ENCODE measurements around the gene LIMS2. TPM values are rescaled to one million over a fixed set of nuclear protein-coding genes. Genes with fewer than 3 reads are reported as not detected.

LIMS2 gene, protein sequence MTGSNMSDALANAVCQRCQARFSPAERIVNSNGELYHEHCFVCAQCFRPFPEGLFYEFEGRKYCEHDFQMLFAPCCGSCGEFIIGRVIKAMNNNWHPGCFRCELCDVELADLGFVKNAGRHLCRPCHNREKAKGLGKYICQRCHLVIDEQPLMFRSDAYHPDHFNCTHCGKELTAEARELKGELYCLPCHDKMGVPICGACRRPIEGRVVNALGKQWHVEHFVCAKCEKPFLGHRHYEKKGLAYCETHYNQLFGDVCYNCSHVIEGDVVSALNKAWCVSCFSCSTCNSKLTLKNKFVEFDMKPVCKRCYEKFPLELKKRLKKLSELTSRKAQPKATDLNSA
- 0.53 and 2.3 TPM in 2 replicates for total RNA-seq (2014; rRNA removed; shearing (Covaris generic); ENCODE audit: low replicate concordance)

DNA sequence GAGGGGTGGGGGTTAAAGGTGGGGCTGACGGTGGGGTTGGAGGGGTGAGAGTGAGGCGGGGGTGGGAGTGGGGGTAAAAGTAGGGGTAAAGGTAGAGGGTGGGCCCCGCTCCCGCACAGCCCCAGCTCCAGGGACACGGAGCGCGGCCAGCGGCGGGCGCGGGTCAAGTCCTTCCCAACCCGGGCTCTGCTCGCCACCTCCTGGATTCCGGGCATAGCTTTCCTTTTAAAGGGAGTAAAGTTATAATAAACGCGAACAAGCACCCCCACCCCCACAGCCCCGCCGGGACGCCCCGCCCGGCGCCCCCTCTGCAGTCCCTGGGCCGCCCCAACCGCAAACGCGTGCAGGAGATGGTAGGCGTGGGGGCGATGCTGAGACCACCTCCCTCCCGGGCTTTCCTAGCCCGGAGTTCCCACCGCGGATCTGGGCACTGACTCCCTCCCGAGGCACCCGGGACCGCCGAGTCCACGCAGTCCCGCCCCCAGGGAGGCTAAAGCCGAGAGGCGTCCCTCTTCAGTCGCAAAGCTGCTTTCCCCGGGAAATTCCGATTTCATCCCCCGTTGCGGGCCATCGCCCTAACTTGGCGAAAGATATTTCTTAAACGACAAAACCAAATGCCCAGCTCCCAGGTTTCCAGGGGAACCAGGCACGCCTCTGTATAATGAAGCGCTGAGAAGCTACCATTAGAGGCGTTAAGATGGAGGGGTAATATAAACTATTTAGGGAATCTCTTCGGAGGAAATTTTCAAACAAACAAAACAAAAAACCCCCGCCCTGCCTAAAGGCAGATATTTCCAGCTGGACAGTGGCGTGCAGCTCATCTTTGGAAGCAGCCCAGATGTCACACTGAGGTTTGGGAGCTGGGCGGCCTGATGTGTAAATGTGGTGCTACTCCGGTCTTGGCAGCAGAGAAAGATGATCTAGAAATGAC, at the start of gene LIMS2:
Gene LIMS2 (minus strand): TSS at position 200 of the 931 bp plus-strand sequence. CDS start 506 bp downstream, outside the sequence.
- peak within 1 kb of the TSS; percentile 48 for H3K4me3 ChIP-seq
- DNase-seq, result peak; percentile 69
- no peaks in the 10 kb centered on the region for H3K27me3 ChIP-seq
- H3K9me3 ChIP-seq, result no peaks in the 10 kb centered on the region
- H3K36me3 ChIP-seq, result no peaks in the 10 kb centered on the region

DNA sequence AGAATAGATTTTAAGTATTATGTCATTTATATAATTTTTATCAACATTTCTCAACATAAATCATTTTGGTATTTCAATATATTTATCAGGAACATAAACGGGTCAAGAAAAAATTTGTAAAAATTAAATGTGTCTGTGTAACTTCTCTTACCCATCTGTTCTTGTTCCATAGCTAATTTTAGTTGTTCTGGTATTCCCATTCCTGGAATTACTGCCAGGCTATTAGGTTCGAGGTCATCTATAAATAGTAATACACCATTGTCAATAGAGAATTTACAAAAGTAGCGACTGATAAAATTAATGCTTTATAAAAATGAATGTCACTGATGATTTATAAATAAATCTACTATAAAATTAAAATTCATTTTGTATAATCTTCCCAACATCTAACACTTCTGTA, 47.5 kb upstream of the LIMS2 start:
- no peak for DNase-seq
- no peaks in the 10 kb centered on the region for H3K27me3 ChIP-seq
- H3K36me3 ChIP-seq, result peaks cover 69% of the 10 kb centered on the region
- H3K4me3 ChIP-seq, result no peak overlapping the region
- H3K9me3 ChIP-seq, result no peaks in the 10 kb centered on the region

DNA sequence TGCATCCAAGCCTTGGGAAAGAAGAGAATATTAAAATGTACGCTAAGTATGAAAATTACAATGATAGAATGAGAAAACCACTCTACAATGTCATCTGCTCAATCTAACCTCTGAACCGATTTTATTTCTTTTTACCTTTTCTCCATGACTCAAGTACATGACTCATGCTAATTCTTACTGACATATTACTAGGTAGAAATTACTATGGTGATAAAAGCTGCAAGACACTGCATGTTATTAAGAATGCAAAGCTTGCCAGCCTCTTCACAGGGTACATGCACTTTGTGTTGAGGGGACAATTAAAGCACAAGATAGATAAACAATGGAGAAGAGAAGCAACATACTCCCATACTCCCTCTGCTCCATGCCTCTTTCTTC, 46.6 kb upstream of the LIMS2 start:
- H3K9me3 ChIP-seq, result no peaks in the 10 kb centered on the region
- no peaks in the 10 kb centered on the region for H3K27me3 ChIP-seq
- no peak for DNase-seq
- H3K36me3 ChIP-seq, result peaks cover 70% of the 10 kb centered on the region
- H3K4me3 ChIP-seq, result no peak overlapping the region

DNA sequence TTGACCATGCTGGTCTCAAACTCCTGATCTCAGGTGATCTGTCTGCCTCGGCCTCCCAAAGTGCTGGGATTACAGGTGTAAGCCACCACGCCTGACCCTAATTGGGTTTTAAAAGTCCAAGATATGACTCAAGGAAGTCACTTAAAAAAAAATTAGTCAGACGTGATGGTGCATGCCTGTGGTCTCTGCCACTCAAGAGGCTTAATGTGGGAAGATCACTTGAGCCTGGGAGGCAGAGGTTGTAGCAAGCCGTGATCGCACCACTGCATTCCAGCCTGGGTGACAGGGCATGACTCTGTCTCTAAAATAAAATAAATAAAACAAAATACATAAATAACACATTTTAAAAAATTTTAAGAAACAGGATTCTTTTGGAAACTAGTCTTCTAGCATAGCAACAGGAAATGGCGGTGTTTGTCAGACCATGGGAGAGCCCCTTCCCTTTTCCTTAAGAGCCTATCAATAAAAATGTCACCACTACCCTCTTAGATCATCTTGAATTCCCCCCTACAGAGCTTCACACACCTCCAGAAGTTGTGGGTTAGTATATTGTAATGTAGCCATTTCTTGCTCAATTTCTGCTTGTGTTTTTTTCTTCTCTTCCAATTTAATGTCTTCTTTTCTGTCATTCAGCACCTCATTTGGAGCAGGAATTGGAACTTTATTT, 46.1 kb upstream of the LIMS2 start:
- Histone ChIP-seq H3K27me3 (no peaks in the 10 kb centered on the region), H3K4me3 (no peak overlapping the region), H3K36me3 (peaks cover 75% of the 10 kb centered on the region), H3K9me3 (no peaks in the 10 kb centered on the region)
- DNase-seq, result no peak

DNA sequence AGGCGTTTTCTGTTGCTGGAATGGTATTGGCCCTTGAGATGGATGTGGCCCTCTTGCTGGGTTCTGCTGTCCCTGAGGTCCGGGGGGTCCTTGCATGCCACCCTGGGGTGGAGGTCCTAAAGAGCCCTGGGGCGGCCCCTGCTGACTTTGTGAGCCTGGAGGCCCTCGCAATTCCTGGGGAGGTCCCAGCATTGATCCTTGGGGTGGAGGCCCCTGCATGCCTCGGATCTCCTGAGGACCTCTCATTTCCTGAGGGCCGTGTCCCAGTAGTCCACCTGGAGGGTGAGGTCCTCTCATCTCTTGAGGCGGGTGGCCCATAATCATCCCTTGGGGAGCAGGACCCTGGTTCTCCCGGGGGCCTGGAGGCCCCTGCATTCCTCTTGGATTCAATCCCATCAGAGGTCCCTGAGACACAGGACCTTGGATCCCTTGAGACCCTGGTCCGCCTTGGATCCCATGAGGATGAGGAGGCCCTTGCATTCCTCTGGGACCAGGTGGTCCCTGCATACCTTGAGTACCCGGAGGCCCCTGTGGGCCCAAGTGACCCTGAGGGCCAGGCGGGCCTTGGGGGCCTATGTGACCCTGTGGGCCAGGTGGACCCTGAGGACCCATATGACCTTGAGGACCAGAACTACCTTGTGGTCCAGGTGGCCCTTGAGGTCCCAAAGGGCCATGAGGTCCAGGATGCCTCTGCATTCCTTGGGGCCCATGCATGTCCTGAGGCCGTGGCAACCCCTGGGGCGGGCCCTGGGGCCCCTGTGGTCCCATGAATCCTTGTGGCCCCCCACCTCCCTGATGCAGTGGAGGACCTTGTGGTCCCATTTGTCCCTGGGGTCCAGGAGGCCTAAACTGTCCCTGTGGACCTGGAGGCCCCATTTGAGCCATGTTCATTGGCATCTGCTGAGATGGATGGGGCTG, 44.2 kb upstream of the LIMS2 start:
- no peak for DNase-seq

DNA sequence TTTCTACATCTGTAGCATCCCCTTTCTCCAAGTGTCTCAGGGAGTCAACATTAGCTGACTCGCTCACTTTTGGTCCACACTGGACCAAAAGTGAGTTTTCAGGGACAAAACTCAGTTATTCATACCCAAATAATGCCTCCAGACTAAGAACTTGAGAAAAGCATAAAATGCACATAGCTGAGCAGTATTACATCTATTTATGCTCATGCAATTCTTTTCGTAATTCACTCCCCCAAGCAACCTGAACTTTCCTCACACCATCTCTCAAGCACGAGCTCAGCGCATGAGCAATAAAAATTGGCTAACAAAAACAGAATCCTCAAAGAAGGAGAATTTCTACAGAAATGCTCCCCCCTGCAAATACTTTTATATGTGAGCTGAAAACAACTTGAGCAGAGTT, 42.9 kb upstream of the LIMS2 start:
- H3K9me3 ChIP-seq, result no peaks in the 10 kb centered on the region

More for the DNA sequence above, 44.2 kb upstream of the LIMS2 start:
- no peaks in the 10 kb centered on the region for H3K27me3 ChIP-seq
- H3K4me3 ChIP-seq, result no peak overlapping the region
- H3K9me3 ChIP-seq, result no peaks in the 10 kb centered on the region
- peaks cover 71% of the 10 kb centered on the region for H3K36me3 ChIP-seq

DNA sequence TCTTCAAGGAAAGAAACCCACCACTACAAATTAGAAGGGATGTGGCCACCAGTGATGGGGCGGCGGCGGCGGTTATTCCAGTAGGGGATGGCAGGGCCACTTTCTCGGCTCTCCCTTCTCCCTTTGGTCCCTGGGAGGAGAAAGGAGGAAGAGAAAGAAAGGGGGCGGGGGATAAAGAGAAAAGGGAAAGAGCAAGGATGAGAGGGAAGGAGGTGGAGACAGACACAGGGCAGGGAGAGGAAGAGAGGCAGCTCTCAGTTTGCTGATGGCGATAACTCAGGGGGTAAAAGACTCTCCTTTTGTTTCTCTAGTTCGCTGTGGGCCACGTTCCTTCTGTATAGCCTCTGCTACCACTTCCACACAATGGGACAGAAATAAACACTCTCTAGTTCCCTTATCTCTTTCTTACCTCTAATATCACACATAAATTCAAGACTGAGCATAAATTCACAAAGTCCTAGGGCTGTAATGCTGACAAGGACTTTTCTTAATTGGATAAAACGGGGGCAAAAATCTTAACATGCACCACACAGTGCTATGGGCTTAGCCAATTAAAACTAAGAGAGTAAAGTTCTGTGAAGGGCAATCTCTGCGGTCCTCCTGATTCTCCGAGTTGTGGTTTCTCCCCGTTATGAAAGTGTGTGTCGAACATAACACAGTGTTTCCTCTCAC, 40.6 kb upstream of the LIMS2 start:
- DNase-seq, result no peak
- Histone ChIP-seq H3K4me3 (no peak overlapping the region), H3K36me3 (peaks cover 52% of the 10 kb centered on the region), H3K9me3 (no peaks in the 10 kb centered on the region), H3K27me3 (no peaks in the 10 kb centered on the region)

More for the DNA sequence above, 42.9 kb upstream of the LIMS2 start:
- DNase-seq, result no peak
- peaks cover 72% of the 10 kb centered on the region for H3K36me3 ChIP-seq
- no peaks in the 10 kb centered on the region for H3K27me3 ChIP-seq
- no peak overlapping the region for H3K4me3 ChIP-seq

DNA sequence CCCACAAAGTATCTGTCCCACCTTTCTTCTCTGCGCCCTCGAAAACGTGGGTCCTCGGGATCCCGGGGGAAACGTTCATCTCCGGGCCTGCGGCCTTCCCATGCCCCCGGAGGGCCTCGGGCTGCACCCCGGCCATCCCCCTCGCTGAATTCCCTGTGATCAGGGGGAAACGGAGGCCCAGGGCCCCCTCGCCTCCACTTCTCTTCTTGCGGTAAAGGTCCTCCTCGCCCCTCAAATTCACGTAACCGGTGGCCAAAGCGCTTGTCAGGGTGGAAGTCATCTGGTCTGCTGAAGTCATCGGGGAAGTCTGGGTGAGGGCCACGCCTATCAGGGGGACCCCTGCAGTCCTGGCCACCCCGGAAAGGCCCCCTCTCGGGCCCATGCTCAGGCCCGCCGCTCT, 38.2 kb upstream of the LIMS2 start:
- no peak overlapping the region for H3K4me3 ChIP-seq
- DNase-seq, result no peak
- no peaks in the 10 kb centered on the region for H3K9me3 ChIP-seq
- peaks cover 48% of the 10 kb centered on the region for H3K36me3 ChIP-seq
- no peaks in the 10 kb centered on the region for H3K27me3 ChIP-seq

DNA sequence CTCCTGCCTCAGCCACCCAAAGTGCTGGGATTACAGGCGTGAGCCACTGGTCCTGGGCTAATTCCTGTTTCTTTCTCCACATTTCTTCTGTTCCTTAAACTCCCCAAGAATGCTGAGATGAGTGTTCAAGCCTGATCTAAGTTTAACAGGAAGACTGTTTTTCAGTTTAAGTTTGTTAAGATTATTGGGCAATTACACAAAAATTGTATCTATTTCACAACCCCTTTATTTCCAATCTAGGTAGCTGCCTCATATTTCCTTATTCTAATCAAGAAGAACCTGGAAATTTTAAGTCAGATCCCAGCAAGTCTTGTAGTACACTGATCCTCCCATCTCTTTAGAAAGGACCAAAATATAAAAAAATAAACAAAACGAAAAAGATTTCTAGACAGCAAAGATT, 37.7 kb upstream of the LIMS2 start:
- Histone ChIP-seq H3K27me3 (no peaks in the 10 kb centered on the region), H3K9me3 (no peaks in the 10 kb centered on the region), H3K4me3 (no peak overlapping the region), H3K36me3 (peaks cover 49% of the 10 kb centered on the region)
- DNase-seq, result no peak

DNA sequence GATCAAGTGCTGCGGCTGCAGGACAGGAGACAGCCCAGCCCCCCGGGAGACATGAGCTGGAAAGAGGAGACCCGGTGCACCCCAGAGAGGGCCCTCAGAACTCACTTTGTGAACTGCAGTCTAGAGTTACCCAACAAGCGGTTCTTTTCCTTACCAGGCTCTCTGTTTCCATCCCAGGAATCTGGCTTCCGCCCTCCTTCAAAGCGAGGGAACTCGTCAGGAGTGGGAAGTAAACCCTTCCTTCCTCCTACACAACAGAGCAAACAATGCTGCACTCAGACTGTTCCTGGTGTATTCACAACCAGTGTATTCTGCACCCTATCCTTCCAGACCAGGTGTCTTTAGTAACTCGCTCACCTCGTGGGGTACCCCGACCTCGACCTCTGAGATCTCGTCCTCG, 34.0 kb upstream of the LIMS2 start:
- H3K9me3 ChIP-seq, result no peaks in the 10 kb centered on the region
- no peaks in the 10 kb centered on the region for H3K27me3 ChIP-seq
- no peak for DNase-seq
- peaks cover 57% of the 10 kb centered on the region for H3K36me3 ChIP-seq
- no peak overlapping the region for H3K4me3 ChIP-seq

DNA sequence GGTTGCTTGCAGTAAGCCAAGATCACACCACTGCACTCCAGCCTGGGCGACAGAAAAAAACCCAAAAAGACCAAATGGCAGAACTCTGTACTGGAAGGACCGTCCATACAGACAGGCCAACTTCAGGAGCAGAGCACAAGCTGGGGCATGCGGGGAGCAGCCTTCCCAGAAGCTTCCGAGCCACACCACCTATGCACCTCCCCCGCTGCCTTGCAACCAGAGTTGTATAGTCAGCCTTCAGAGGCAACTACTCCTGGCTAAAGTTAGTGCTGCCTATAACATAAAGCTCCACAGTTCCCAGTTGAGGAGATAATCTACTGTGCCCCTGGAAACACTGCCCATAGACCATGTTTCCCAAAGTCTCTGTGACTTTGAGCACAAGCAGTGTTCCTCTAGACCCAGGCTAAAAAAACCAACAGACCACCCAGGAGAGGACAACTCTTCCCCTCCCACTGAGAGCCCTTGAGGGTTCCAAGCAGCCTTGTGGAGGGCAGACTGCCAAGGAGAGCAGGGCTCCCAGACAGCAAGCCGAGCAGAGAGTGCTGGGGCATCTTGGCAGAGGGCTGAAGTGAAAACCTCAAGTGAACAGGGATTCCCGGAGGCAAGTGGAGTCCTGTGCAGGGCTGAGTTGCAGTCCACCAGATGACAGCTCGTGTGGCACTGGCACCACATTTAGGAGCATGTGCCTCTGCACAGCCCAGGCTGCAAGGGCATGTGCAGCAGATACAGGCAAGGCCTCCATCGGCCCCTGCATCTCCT, 32.7 kb upstream of the LIMS2 start:
- H3K36me3 ChIP-seq, result peaks cover 62% of the 10 kb centered on the region
- peak; percentile 19 for DNase-seq
- H3K9me3 ChIP-seq, result no peaks in the 10 kb centered on the region
- H3K27me3 ChIP-seq, result no peaks in the 10 kb centered on the region
- no peak overlapping the region for H3K4me3 ChIP-seq

DNA sequence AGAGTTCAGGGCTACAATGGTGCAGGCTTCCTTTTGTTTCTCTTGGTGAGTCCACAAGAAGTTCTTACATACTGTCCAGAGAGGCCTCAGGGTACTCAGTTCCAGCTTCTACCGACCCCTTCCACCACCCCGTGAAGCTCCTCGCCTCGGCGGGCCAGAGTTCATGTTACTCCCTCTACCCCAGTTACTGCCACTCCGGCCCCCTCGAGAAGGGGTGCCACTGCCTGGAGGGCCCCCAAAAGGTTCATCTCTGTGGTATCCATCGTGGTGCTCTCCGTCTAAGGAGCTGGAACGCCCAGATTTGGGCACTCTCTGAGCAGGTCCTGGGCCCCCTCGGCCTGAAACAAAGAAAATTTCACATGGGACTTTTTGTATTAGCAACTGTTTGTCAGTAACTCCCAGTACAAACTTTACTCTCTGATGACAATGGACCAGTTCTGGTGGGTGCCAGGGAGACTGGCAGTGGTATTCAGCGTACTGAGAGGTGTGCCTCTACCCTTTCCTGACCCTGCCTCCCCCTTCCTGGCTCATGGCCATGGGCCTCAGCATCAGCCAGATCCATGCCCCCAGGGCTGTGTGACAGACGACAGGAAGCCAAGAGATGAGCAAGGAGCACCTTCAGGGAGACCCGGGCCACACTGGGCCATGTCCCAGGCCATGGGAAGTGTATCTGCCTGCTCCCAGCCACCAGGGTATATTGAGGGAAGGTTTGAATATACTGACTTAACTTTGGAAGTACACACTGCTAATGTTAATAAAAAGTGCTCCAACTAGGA, 31.1 kb upstream of the LIMS2 start:
- H3K4me3 ChIP-seq, result no peak overlapping the region
- DNase-seq, result no peak
- H3K9me3 ChIP-seq, result no peaks in the 10 kb centered on the region
- no peaks in the 10 kb centered on the region for H3K27me3 ChIP-seq
- H3K36me3 ChIP-seq, result peaks cover 69% of the 10 kb centered on the region

DNA sequence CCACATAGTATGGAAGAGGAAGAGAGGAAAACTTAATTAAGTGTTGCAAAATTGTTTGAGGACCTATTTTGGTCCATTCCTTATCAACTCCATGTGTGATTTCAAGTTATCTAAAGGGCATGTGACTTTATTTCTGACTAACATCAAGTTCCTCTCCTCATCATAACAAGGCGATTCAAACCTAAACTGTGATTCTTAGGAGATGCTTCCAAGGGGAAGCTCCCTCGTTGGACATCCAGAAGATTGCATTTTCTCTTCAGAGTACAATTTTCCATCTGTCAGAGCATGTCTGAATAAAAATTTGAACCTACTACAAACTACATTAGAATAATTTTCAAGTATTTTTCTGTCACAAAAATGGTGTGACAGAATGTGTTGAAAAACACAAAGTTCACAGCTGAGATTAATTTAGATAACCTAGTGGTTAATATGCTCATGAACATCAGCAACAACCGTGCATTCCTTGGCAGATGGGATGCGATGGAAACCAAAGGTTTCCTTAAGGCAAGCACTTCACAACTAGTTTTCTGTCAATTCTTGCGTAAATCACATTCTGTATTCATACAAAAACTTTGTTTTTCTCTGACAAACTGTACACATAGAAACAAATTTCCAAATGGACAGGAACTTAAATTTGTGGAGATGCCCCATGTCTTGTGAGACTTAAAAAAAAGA, 30.2 kb upstream of the LIMS2 start:
- Histone ChIP-seq H3K27me3 (no peaks in the 10 kb centered on the region), H3K4me3 (no peak overlapping the region), H3K9me3 (no peaks in the 10 kb centered on the region), H3K36me3 (peaks cover 69% of the 10 kb centered on the region)
- no peak for DNase-seq

All from MG63 (cell line).